Subcutaneous adipose tissue (tissue), 4 donors: ENCODE measurements around the gene LRRC10B. TPM values are rescaled to one million over a fixed set of nuclear protein-coding genes. Genes with fewer than 3 reads are reported as not detected.

Source experiments
- CTCF ChIP-seq: fragments of 450-650 bp; IDR thresholded peaks from one replicate; pipeline ENCODE4 v1.5.1; 2016; ENCODE audit warnings: low read depth, mild to moderate bottlenecking, control low read depth, antibody characterized with exemption, moderate library complexity
- total RNA-seq, 4 donors: library from RNA; depleted of rRNA; stranded (reverse); fragments of >200 nt; gene quantifications; one replicate each; pipeline ENCODE4 v1.1.0, GENCODE V29; 2016

The LRRC10B gene
- total RNA-seq, result 1 to 10 TPM in 2 of 4 donors, under 1 TPM in 1, not detected in 1; 0.22 to 1.7 (median 1.6) TPM

- no peak for TF ChIP-seq CTCF
Measured at GRCh38 chr11:61507962-61508861, at the start of gene LRRC10B. TSS of gene LRRC10B (plus strand) at chr11:61508749. CDS start at chr11:61508999, 250 bp downstream.

GRCh38 chr11:61460474-61460881 is 48.1 kb upstream of the LRRC10B start:
- TF ChIP-seq CTCF, result no peak

- no peak for TF ChIP-seq CTCF
Measured at GRCh38 chr11:61460986-61461385, 47.6 kb upstream of the LRRC10B start.

GRCh38 chr11:61468002-61468401 is 40.5 kb upstream of the LRRC10B start:
- TF ChIP-seq CTCF, result no peak

- TF ChIP-seq CTCF, result no peak
Measured at GRCh38 chr11:61472282-61472681, 36.3 kb upstream of the LRRC10B start.

- no peak for TF ChIP-seq CTCF
Measured at GRCh38 chr11:61472868-61473267, 35.7 kb upstream of the LRRC10B start.

- no peak for TF ChIP-seq CTCF
Measured at GRCh38 chr11:61473370-61474012, 35.1 kb upstream of the LRRC10B start.
